GM19240 (cell line): ENCODE measurements around the gene OXGR1.
"Not testable (repeated sequence)": the region's sequence is repeated elsewhere in the genome, so short reads cannot be mapped to it uniquely, and the experiment has no call there.

Source experiments
- DNase-seq: peaks from one replicate; pipeline ENCODE4 v3.0.0; 2011; ENCODE audit warnings: low spot score; ENCODE audit not compliant: insufficient read length

Gene OXGR1

DNA sequence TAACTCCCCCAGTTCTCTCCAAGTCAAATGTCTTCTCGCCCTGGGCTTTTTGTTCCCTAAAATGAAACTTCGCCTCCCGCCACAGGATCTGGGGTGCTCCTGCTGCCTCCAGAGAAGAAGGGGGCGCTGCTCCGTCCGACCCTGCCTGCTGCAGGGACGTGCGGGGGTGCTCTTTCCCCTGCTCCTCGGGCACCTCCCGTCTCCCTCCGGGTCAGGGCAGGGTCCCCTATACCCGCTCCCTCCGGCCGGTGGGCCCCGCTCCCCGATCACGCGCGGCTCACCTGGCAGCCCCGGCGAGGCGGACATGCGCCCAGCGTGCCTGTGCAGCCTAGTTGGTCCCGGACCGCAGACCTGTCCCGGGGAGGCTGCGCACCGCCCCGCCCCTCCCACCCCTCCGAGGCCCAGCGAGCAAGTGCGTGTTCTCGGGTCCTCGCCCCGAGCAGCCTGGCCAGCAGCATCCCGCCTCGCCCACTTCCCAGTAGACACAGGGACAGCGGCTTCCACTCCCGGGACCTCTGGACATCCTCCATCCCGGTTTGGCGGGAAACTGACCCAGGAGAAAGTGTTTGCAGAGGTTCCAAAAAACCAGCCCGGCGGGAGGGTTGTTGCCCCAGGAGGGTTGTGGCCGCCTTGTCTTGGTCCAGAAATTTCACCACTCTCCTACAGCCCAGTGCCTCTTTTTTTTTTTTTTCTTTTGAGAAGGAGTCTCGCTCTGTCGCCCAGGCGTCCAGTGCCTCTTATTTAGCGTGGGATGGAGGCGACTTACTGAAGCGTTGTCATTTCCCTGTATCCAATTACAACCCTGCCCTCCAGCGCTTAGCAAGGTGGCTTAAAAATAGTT, at the start of gene OXGR1:
Gene OXGR1, minus strand, starts transcription at position 460 of the 841 bp plus-strand sequence. CDS start 6,717 bp downstream, outside the sequence.
- no peak for DNase-seq

DNA sequence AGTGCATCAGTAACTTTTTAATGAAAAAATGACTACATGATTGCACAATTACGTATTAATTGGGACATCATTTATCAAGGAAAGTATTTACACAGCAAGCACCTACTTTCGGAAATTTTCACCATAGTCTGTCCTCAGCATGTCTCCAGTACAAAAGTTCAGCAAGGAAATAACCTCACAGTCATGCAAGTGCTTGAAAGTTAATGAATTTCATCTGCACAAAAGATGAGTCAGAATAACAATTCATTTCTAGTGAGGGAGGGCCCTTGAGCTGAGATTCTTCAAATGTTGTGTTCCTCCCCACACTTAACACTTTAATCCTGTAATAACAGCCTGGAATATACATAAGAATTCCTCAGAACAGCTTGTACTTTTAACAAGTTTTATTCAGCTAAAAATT, 49.0 kb upstream of the OXGR1 start:
- DNase-seq, result no peak

DNA sequence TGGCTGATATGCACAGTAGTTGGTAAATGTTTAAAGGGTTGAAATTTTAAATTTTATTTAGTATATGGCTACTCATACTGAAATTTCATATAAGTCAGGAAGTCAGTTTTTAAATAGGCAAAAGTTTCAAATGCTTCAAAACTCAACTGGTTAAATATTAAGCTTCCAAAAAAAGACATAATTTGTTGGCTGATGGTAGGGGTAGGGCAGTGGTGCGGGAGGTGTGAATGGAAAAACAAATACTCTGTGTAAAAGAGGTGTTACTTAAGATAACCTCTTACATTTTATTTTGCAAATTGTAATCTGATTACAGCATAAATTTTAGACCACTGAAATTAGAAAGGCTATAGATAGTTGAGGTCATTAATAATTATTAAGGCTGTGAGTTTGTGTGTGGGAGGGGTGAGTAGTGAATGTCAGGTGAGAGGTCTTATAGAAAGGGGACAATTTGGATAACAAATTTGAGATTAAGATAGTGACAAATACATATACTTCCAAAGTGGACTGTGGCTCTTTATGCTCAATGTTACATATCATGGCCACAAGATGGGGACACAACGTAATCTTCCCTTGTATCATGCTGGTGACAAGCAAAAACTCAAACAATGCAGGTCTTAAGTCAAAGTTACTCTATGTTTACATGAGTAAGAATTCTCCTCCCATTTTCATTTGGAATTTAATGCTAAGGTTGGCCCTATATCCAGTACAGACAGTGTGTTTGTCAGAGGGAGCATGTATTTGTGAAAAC, 36.6 kb upstream of the OXGR1 start:
- DNase-seq, result no peak

DNA sequence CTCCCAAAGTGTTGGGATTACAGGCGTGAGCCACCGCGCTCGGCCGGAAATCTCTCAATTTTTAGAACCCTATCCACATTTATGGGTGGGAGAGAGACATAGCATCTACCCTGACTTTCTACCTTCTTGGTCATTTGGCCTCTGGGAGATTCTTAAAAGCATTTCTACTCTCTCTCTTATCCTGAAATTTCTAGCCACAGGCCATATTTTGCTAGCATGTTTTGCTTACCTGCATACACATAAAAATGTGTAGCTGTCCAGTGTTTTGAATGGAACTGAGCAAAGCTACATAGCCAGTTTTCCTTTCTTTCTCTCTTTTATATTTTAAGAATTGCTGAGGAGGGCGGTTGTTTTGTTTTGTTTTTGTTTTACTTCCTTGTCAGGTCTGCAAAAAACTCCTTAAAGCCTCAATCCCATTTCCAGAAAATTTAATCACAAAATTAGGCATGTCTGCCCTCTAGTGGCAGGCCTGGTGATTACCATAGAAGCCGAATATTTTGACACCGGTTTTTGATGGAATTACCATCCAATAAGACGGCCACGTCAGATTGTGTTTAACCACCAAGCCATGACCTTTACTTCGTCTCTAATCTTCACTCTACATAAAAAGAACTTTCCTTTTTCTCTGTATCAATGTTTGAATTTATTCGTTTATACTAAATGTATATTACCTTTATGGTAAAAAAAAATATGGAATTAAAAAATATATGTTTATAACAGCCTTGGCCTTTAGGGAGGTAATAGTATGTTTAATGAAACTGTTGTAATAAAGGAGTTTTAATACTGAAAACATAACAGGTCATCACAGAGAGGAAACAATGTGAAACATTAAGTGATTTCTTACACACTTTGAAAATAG, 34.4 kb upstream of the OXGR1 start:
- no peak for DNase-seq

DNA sequence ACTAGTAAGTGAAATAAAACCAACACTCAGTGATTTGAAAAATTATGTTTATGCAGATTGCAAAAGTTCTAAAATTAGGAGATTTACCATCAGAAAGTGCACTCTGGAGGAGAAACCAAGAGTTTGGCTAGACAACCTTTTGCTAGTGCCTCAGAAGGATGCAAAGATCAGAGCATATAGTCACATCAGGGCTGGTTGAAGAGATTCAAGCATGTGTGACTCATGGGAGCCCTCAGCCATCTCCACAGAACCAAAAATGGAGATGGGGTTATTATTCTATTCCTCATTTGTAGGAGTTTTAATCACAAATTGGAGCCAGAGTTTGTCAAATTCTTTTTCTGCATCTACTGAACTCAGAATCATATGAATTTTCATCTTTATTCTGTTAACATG, 32.9 kb upstream of the OXGR1 start:
- no peak for DNase-seq

DNA sequence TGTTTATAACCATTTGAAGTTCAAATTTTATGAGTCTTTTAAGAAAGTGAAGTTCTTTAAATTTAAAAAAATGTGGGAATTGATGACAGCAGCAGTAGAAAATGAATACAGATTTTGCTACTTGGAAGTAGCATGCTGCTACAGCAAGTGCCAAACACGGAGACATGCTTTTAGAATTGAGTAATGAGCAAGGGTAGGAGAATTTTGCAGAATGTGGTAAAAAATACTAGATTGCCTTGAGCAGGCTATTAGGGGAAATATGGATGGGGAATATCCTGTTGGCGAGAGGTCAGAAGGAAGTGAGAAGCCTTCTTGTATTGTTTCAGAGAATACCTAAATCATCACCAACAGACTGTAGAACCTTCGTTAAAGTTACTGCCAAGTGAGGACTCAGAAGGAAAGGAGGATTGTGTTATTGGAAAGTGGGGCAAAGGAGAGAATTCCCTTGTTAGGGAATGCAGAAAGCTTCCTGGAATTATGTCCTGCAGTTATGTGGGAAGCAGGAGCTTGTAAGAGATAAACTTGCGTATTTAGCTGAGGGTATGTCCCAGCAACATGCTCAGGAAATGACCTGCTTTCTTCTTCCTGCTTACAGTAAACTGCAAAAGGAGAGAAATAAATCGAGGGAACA, 32.4 kb upstream of the OXGR1 start:
- no peak for DNase-seq

DNA sequence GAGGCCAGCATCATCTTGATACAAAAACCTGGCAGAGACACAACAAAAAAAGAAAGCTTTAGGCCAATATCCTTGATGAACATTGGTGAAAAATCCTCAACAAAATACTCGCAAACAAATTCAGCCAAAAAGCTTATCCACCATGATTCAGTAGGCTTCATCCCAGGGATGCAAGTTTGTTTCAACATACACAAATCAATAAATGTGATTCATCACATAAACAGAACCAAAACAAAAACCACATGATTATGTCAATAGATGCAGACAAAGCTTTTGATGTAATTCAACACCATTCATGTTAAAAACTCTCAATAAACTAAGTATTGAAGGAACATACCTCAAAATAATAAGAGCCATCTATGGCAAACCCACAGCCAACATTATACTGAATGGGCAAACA, 29.5 kb upstream of the OXGR1 start:
- not testable (repeated sequence) for DNase-seq

DNA sequence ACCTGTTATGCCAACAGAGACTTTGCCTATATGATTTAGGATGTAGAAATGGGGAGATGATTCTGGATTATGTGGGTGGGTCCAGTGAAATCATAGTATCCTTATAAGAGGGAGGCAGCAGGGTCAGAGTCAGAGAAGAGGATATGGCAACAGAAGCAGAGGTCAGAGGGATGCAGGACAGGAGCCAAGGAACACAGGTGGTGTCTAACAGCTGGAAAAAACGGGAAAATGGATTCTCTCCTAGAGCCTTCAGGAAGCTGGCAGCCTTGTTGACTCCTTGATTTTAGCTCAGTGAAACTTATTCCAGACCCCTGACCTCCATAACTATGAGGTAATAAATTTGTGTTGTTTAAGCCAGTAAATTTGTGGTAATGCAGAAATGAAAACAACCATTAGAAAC, 28.8 kb upstream of the OXGR1 start:
- no peak for DNase-seq

DNA sequence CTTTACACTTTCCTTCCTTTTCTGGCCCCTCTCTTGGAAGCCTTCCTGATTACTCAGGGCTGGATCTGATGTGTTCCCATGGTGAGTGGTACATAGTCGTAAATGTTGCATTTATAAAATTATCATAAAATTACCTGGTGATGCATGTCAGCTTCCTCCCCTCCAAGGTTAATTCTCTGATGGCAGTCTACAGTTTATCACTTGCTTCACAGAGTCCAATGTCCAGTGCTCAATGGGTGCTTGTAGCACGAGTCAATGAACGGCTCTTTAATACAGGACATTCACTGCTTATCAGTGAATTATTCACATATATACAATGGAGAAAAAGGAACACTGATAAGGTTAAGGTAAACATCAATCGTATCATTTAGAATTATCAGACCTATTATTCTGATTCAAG, 27.0 kb upstream of the OXGR1 start:
- DNase-seq, result no peak

DNA sequence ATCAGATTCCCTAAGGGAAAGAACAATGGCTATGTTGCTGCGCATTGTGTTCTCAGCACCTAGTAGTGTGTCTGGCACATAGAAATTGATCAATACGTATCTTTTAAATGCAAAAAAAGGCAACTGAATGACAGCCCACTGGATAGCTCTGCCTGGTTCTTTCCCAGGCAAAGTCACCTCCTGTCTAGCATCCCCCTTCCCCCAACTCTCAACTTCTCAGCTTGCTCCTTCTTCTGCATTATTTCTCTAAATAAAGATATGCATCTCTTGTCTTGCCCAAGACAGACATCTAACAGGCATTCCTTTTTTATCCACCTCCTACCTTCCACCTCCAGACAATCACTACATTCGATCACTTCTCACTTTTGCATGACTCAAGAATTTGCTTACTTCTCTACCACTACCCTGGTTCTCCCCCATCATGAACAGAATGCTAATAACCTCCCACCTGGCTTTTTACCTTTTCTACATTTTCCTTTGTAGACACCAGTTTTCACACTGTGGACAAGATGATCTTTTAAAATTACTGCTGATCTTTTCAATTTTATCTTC, 26.5 kb upstream of the OXGR1 start:
- no peak for DNase-seq

DNA sequence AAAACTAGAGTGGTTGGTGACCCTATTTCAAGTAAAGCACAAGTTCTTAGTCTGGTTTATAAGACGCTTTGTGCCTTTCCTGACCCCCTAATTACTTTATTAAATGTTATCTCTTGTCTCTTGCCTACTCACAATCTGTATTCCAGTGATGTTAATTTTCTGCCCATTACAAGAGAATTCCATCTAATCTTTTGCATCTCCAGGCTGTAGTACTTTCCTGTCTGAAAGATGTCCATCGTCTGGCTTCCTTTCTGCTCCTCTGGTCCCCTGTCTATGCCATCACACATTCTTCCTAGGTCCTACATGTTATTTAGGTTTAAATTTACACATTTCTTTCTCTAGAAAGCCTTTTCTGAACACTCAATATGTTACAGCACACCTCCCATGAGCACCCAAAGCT, 25.9 kb upstream of the OXGR1 start:
- no peak for DNase-seq

DNA sequence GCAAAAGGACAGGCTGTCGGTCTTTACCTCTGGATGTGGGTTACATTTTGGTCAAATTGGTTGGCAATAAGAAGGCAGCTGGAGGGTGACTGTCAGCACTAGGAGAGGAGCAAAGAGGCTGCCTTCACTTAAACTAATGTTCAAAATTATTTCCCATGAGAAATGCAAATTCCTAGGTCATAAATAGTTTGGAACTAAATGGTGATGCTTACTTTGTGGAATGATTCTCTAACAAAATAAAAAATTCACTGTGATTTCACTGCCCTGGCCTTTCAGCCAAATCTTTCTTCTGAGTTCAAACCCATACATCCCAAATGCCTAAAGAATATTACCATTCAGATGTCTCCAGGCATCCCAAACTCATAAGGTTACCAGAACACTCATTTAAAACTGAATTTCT, 25.0 kb upstream of the OXGR1 start:
- no peak for DNase-seq

DNA sequence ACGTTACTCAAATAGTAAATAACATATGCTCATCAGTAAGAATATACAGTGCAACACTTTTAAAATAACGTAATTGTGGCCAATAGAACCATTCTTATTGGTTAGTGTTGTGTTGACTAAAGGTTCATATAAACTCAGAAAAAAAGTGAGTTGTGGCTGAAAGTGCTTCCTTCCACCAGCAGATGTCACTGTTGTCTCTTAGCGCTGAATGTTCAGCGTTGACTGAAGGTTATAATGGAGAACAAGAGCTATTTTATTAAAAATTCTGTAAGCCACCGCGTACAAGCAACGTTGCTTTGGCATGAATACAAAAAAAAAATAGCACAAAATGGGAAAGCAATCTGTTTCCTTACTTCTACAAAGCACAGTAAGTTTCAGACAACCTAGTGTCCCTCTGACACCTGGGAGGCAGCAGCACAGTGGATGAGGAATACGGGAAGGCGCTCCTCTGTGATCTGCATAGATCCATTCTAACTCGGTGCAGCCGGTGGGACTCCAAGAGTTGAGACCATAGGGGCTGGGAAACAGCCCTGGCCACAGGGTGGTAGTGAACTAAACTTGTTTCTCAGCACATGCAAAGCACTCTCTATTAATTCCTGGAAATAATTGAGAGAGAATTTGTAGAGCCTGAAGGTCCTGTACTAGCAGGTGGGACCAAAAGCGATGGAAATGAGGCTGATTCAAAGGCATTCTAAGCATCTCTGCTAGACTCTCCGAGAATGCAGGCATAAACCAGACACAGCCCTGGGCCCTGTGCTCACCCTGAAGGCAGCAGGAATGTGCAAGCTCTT, 23.9 kb upstream of the OXGR1 start:
- no peak for DNase-seq

DNA sequence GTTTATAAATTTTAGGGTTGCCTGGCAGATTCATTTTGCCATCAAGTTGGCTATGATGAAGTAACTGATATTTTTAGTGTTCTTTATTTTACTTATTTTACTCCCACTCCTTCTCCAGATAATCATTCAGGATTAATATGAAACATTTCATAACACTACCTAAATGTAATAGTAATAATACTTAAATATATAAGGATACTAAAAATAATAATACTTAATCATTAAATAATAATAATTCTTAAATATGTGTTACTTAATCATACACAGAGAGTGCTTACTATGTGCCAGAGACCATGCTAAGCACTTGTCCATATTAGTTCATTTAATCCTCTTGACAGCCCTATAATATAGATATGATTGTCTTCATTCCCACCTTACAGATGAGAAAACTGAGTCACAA, 23.0 kb upstream of the OXGR1 start:
- no peak for DNase-seq

DNA sequence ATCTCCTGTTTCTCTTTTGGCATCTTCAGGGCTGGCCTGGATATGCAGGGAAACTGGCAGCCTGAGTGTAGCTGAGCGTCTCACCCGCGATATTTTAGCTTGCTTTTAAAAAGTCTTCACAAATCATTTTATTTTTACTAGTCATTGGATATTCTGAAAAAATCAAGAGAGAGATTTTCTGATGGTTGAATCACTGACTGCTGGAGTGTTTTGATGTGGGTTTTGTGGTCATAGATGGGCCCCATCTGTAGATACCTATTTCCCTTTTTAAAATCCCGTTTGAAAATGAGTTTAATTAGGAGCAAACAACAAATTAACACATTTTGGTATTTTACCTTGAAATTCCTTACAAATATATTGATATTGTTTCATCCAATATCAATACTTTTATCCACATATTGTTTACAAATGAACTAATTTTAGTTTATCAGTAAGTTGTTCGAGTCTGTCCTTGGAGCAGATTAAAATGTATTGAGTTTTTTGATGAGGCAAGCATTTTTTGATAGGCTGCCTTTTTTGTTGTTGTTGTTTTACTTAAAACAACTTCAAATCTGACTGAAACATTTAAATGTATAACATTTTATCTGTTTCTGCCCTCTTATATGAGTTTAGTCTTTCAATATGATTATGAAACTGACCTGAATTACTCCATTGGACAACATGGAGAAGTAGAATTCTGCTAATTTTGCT, 21.5 kb upstream of the OXGR1 start:
- DNase-seq, result no peak

DNA sequence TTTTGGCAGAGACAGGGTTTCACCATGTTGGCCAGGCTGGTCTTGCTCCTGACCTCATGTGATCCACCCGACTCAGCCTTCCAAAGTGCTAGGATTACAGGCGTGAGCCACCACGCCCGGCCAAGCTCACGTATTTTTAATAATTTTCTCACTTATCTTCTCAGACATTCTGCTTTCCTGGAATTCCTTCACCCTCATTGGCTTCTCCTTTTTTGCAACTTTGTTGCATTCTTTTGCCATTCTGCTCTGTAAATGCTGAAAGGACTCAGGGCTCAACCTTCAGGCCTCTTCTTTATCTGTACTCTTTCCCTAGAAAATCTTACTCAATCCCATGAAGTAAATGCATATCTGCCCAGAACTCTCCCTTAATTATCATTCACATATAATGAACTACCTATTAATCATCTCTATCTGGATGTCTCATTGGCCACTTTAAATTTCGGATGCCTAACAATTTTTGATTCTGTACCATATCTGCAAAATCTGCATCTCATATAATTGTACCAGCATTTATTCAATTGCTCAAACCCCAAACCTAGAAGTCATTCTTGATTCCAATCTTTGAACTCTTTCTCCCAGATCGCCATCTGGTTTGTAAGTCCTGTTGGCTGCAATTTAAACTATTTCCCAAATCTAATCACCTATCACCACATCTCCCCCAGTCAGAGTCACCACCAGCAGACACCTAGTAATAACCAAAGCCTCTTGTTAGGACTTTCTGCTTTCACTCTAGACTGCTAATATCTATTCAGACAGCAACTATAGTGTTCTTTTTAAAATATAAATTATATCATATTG, 18.2 kb upstream of the OXGR1 start:
- DNase-seq, result no peak

DNA sequence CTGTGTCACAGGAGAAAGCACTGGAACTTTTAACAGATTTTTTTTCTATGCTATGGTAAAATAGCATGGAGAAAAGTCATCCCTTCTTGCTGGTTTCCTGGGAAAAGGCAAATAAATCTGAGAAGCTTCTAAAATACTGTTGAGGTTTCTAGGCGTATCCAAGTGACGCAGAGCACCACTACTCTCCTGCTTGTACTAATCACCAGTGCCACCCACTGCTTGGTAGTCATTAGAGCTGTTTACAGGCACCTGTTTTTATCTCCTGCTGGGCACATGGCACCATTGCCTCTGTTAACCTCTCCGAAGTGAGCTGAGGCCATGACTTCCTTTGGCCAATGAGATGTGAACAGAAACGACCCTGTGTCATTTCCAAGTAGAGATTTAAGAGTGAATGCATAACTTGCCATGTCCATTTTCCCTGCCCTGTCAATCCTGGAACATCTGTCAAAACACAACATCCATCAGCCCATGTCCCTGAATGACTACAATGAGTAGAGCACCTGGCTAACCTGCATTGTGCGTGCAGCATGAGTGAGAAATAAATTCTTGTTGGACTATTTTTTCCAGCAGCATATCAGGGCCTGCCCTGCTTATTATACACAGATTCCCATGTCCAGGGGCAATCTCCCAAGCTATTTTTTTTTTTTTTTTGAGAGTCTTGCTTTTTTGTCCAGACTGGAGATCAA, 17.3 kb upstream of the OXGR1 start:
- no peak for DNase-seq

DNA sequence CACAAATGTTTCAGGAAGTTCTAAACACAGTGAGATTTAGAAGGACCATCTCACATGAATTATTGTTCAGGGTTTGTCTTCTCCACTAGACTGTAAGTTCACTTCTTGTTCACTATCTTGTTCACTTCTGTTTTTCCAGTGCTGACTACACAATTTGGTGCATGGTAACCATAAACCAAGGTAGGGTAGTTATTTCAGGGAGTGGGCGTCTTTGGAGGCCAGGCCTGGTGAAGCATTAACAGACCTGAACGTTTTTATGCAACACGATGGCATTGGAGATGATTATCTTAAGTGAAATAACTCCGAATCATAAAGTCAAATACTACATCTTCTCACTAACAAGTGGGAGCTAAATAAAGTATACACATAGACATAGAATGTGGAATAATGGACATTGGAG, 14.4 kb upstream of the OXGR1 start:
- no peak for DNase-seq
